ENCODE results near the gene C2orf42. TPM values are rescaled to one million over a fixed set of nuclear protein-coding genes. Genes with fewer than 3 reads are reported as not detected.

C2orf42 gene
- total and polyA plus RNA-seq, 10 of the 15 experiments (the other 5 are each of a cell fraction or from before 2014, with no cell fraction given), result 5.5 to 19.8 (median 11.5) TPM

DNA sequence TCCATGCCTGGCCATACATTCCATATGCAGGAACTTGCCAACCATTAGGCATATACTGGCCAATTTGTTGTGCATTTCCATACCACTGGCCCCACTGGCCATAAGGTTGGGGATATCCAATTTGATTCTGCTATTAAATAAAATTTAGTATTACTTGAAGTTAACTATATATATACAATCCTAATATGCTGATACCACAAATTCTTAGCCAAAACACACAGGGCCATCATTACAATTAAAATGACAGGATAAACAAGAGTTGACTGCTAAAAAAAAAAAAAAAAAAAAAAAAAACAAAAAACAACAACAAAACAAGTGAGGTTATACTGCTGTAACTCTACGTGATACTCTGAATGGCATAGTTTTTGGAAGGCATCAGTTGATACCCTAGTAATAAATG is 23.5 kb upstream of the C2orf42 start (continued):
- TF ChIP-seq, protein P1, sequence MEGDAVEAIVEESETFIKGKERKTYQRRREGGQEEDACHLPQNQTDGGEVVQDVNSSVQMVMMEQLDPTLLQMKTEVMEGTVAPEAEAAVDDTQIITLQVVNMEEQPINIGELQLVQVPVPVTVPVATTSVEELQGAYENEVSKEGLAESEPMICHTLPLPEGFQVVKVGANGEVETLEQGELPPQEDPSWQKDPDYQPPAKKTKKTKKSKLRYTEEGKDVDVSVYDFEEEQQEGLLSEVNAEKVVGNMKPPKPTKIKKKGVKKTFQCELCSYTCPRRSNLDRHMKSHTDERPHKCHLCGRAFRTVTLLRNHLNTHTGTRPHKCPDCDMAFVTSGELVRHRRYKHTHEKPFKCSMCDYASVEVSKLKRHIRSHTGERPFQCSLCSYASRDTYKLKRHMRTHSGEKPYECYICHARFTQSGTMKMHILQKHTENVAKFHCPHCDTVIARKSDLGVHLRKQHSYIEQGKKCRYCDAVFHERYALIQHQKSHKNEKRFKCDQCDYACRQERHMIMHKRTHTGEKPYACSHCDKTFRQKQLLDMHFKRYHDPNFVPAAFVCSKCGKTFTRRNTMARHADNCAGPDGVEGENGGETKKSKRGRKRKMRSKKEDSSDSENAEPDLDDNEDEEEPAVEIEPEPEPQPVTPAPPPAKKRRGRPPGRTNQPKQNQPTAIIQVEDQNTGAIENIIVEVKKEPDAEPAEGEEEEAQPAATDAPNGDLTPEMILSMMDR (IDR thresholded peaks at IDR 0.05 in 2 of 3, conservative IDR thresholded peaks at IDR 0.05 in 1 of 3; ENCODE audit: control insufficient read depth in 2 of 3, extremely low read depth in 1 of 3, insufficient read depth in 1 of 3, low read depth in 3 of 3, low read length in 3 of 3), result no peak
- no peak for TF ChIP-seq EZH2 (IDR thresholded peaks at IDR 0.05; ENCODE audit: borderline replicate concordance, control insufficient read depth, low read depth, low read length)
- no peak for TF ChIP-seq POLR2AphosphoS2 (IDR thresholded peaks at IDR 0.05; ENCODE audit: low read depth, low read length)
- TF ChIP-seq RCOR1 (conservative IDR thresholded peaks at IDR 0.05; ENCODE audit: low read depth, low read length), result no peak
- TF ChIP-seq, protein P2, sequence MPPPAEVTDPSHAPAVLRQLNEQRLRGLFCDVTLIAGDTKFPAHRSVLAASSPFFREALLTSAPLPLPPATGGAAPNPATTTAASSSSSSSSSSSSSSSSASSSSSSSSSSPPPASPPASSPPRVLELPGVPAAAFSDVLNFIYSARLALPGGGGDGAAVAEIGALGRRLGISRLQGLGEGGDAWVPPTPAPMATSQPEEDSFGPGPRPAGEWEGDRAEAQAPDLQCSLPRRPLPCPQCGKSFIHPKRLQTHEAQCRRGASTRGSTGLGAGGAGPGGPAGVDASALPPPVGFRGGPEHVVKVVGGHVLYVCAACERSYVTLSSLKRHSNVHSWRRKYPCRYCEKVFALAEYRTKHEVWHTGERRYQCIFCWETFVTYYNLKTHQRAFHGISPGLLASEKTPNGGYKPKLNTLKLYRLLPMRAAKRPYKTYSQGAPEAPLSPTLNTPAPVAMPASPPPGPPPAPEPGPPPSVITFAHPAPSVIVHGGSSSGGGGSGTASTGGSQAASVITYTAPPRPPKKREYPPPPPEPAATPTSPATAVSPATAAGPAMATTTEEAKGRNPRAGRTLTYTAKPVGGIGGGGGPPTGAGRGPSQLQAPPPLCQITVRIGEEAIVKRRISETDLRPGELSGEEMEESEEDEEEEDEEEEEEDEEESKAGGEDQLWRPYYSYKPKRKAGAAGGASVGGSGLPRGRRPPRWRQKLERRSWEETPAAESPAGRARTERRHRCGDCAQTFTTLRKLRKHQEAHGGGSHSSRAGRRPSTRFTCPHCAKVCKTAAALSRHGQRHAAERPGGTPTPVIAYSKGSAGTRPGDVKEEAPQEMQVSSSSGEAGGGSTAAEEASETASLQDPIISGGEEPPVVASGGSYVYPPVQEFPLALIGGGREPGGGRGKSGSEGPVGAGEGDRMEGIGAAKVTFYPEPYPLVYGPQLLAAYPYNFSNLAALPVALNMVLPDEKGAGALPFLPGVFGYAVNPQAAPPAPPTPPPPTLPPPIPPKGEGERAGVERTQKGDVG (CRISPR knock-in tag; IDR thresholded peaks at IDR 0.05), result no peak

DNA sequence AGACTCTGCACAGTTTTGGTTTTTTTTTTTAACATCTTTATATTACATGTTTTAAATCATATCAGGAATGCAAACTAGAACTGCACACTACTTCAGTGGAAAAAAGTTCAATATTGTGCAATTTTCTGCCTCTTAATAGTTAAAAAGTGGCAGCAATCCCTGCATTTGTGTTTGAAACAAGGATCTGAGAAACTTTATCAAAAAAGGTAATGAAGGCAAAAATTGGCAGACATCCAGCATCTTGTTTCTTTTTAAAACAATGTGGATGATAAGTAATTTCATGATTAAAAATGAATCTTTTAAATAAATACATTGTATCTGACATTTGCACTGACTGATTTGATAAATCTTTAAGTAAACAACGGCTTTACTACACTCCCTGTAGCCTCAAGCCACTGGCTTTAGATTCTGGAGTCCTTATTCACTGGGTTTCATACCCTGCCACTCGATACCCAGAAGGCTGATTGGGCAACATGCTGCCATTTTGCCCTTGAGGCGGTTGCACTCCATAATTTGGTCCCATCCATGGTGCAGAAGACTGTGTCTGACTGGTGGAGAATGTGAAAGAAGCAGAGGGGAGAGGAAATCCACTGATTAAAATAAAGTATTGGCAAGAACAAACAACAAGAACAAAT is 21.6 kb upstream of the C2orf42 start:
- no peak overlapping the region for H3K4me3 ChIP-seq
- DNase-seq (ENCODE audit: low read depth, low spot score) (no peak), FAIRE-seq (no peak), ATAC-seq (no peak)
- ChIA-PET POLR2A (interaction anchor here (0.6 to 1.0 kb wide), 2 partner anchors 21 to 927 kb away, joined by 3 read pairs; no protein-coding TSS in a partner anchor), CTCF (interaction anchor here (0.9 kb wide), 1 partner anchor 13 kb away, joined by 3 read pairs; no protein-coding TSS in a partner anchor), RAD21 (ENCODE audit: unreplicated experiment) (no interaction called here), SMC1A (ENCODE audit: uncharacterized antibody, unreplicated experiment) (interaction anchor here (1.0 to 1.2 kb wide), 2 partner anchors 21 kb away, joined by 3 to 4 read pairs; partner anchors contain the start of gene C2orf42)
- no TSS peak for BruUV-seq (replicated peaks)
- no peaks in the 10 kb centered on the region for H3K27me3 ChIP-seq (replicated peaks in 1 of 2; ENCODE audit: control insufficient read depth in 2 of 2, insufficient read depth in 2 of 2, low read length in 1 of 2)
- no peaks in the 10 kb centered on the region for H3K4me1 ChIP-seq (ENCODE audit: control insufficient read depth, insufficient read depth, low read length)
- peaks cover 0 to 11% of the 10 kb centered on the region in 2 experiments; a peak in 3 of 4 replicates for H3K36me3 ChIP-seq (ENCODE audit: control insufficient read depth in 2 of 2, insufficient read depth in 2 of 2, low read length in 1 of 2)
- intact Hi-C loops (cut with micrococcal nuclease; ENCODE audit: unreplicated experiment) (no loop called here), in situ Hi-C loops (cut with MboI) (no loop called here)
- no peak overlapping the region for H3K4me2 ChIP-seq (ENCODE audit: control insufficient read depth, insufficient read depth)
- no peak overlapping the region for H2AFZ ChIP-seq (ENCODE audit: control insufficient read depth, low read depth, low read length)
- no peaks in the 10 kb centered on the region for H3K79me2 ChIP-seq (ENCODE audit: control insufficient read depth, insufficient read depth, low read length)
- H4K20me1 ChIP-seq (ENCODE audit: control insufficient read depth, insufficient read depth), result no peaks in the 10 kb centered on the region
- TF ChIP-seq, protein P3, sequence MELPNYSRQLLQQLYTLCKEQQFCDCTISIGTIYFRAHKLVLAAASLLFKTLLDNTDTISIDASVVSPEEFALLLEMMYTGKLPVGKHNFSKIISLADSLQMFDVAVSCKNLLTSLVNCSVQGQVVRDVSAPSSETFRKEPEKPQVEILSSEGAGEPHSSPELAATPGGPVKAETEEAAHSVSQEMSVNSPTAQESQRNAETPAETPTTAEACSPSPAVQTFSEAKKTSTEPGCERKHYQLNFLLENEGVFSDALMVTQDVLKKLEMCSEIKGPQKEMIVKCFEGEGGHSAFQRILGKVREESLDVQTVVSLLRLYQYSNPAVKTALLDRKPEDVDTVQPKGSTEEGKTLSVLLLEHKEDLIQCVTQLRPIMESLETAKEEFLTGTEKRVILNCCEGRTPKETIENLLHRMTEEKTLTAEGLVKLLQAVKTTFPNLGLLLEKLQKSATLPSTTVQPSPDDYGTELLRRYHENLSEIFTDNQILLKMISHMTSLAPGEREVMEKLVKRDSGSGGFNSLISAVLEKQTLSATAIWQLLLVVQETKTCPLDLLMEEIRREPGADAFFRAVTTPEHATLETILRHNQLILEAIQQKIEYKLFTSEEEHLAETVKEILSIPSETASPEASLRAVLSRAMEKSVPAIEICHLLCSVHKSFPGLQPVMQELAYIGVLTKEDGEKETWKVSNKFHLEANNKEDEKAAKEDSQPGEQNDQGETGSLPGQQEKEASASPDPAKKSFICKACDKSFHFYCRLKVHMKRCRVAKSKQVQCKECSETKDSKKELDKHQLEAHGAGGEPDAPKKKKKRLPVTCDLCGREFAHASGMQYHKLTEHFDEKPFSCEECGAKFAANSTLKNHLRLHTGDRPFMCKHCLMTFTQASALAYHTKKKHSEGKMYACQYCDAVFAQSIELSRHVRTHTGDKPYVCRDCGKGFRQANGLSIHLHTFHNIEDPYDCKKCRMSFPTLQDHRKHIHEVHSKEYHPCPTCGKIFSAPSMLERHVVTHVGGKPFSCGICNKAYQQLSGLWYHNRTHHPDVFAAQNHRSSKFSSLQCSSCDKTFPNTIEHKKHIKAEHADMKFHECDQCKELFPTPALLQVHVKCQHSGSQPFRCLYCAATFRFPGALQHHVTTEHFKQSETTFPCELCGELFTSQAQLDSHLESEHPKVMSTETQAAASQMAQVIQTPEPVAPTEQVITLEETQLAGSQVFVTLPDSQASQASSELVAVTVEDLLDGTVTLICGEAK (IDR thresholded peaks at IDR 0.05; ENCODE audit: borderline replicate concordance), result peak; percentile 74
- TF ChIP-seq IRF4 (IDR thresholded peaks at IDR 0.05; ENCODE audit: low read depth, low read length), result no peak
- H3K9me3 ChIP-seq (replicated peaks; ENCODE audit: control insufficient read depth, insufficient read depth, low read length), result no peaks in the 10 kb centered on the region
- no peak overlapping the region for H3K27ac ChIP-seq (ENCODE audit: control insufficient read depth, insufficient read depth)
- WGBS (ENCODE audit: insufficient coverage, insufficient replicate concordance, low lambda C conversion rate, missing lambda C conversion rate), result 96% methylated on average over 3 of the region's 3 CpGs
- no peak overlapping the region for H3K9ac ChIP-seq (ENCODE audit: control insufficient read depth, insufficient read depth, low read length)
